NCI-H2171 (cell line): ENCODE data around the gene FN3K.

ENCODE experiments used
- DNase-seq: peaks from one replicate; lab custom pipeline; 2025; lab: John Stamatoyannopoulos, UW

FN3K gene

GRCh38 chr17:82795615-82796014 is 60.2 kb downstream of the FN3K start:
- DNase-seq: no peak

GRCh38 chr17:82797061-82797460 is 61.6 kb downstream of the FN3K start:
- no peak for DNase-seq

GRCh38 chr17:82798752-82799151 is 63.3 kb downstream of the FN3K start:
- no peak for DNase-seq

GRCh38 chr17:82799591-82799990 is 64.2 kb downstream of the FN3K start:
- DNase-seq: no peak
